HepG2 (cell line): ENCODE results near the gene ADM. TPM values are rescaled to one million over a fixed set of nuclear protein-coding genes. Genes with fewer than 3 reads are reported as not detected.

ENCODE experiments used
- AFF4 ChIP-seq: sonication (generic); formaldehyde crosslinking; IDR thresholded peaks from 2 replicates; pipeline ENCODE4 v1.4.0; 2020; ENCODE audit warnings: missing genetic modification reagents
- KDM4B ChIP-seq: sonication (generic); formaldehyde crosslinking; IDR thresholded peaks from 2 replicates; pipeline ENCODE4 v1.4.0; 2020; ENCODE audit warnings: missing genetic modification reagents
- ONECUT2 ChIP-seq: sonication (generic); formaldehyde crosslinking; IDR thresholded peaks from 2 replicates; pipeline ENCODE4 v1.4.0; 2020; ENCODE audit warnings: missing genetic modification reagents
- polyA plus RNA-seq, 8 experiments: library from polyadenylated mRNA; depleted of rRNA in 3 of 8; stranded (reverse) in 7 of 8; unstranded in 1 of 8; fragments of >200 nt; fragmentation: Illumina TruSeq in 4 of 8; extraction: Trizol in 4 of 8; gene quantifications; 2 replicates each; pipeline versions ENCODE4 v1.2.1 to v1.2.3, GENCODE V29; 2011 to 2016; ENCODE audit warnings: low read depth in 4 of 8, missing spikeins in 1 of 8, mixed read lengths in 1 of 8; ENCODE audit not compliant: insufficient read depth in 1 of 8
- total RNA-seq, 5 experiments: library from RNA; depleted of rRNA; stranded (reverse); fragments of >200 nt; fragmentation: Illumina TruSeq; extraction: Trizol; gene quantifications; 2 replicates each; pipeline ENCODE4 v1.2.3, GENCODE V29; 2016; ENCODE audit warnings: low read depth in 1 of 5
- TF ChIP-seq, protein P1 (sequence below): sonication (generic); formaldehyde crosslinking; IDR thresholded peaks from 2 replicates; pipeline ENCODE4 v1.4.0; 2020; ENCODE audit warnings: missing genetic modification reagents
- TF ChIP-seq, protein P2 (sequence below): sonication (generic); formaldehyde crosslinking; IDR thresholded peaks from 2 replicates; pipeline ENCODE4 v1.4.0; 2020; ENCODE audit warnings: missing genetic modification reagents

Gene ADM
- total and polyA plus RNA-seq, 2 of the 13 experiments (the other 11 are each of a cell fraction or from before 2014, with no cell fraction given), result 10.7 to 26.1 TPM

- TF ChIP-seq AFF4 (CRISPR knock-in tag), result no peak
- TF ChIP-seq, protein P1, sequence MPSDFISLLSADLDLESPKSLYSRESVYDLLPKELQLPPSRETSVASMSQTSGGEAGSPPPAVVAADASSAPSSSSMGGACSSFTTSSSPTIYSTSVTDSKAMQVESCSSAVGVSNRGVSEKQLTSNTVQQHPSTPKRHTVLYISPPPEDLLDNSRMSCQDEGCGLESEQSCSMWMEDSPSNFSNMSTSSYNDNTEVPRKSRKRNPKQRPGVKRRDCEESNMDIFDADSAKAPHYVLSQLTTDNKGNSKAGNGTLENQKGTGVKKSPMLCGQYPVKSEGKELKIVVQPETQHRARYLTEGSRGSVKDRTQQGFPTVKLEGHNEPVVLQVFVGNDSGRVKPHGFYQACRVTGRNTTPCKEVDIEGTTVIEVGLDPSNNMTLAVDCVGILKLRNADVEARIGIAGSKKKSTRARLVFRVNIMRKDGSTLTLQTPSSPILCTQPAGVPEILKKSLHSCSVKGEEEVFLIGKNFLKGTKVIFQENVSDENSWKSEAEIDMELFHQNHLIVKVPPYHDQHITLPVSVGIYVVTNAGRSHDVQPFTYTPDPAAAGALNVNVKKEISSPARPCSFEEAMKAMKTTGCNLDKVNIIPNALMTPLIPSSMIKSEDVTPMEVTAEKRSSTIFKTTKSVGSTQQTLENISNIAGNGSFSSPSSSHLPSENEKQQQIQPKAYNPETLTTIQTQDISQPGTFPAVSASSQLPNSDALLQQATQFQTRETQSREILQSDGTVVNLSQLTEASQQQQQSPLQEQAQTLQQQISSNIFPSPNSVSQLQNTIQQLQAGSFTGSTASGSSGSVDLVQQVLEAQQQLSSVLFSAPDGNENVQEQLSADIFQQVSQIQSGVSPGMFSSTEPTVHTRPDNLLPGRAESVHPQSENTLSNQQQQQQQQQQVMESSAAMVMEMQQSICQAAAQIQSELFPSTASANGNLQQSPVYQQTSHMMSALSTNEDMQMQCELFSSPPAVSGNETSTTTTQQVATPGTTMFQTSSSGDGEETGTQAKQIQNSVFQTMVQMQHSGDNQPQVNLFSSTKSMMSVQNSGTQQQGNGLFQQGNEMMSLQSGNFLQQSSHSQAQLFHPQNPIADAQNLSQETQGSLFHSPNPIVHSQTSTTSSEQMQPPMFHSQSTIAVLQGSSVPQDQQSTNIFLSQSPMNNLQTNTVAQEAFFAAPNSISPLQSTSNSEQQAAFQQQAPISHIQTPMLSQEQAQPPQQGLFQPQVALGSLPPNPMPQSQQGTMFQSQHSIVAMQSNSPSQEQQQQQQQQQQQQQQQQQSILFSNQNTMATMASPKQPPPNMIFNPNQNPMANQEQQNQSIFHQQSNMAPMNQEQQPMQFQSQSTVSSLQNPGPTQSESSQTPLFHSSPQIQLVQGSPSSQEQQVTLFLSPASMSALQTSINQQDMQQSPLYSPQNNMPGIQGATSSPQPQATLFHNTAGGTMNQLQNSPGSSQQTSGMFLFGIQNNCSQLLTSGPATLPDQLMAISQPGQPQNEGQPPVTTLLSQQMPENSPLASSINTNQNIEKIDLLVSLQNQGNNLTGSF (CRISPR knock-in tag), result no peak
- TF ChIP-seq, protein P2, sequence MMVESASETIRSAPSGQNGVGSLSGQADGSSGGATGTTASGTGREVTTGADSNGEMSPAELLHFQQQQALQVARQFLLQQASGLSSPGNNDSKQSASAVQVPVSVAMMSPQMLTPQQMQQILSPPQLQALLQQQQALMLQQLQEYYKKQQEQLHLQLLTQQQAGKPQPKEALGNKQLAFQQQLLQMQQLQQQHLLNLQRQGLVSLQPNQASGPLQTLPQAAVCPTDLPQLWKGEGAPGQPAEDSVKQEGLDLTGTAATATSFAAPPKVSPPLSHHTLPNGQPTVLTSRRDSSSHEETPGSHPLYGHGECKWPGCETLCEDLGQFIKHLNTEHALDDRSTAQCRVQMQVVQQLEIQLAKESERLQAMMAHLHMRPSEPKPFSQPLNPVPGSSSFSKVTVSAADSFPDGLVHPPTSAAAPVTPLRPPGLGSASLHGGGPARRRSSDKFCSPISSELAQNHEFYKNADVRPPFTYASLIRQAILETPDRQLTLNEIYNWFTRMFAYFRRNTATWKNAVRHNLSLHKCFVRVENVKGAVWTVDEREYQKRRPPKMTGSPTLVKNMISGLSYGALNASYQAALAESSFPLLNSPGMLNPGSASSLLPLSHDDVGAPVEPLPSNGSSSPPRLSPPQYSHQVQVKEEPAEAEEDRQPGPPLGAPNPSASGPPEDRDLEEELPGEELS (CRISPR knock-in tag), result no peak
- no peak for TF ChIP-seq KDM4B (CRISPR knock-in tag)
- TF ChIP-seq ONECUT2 (CRISPR knock-in tag), result no peak
Observed at GRCh38 chr11:10317151-10317755, 12.4 kb downstream of the ADM start (continued).
